NCI-H1694 (cell line): ENCODE results near the gene ABCC3.

Experiments
- DNase-seq: peaks from one replicate; lab custom pipeline; 2025; lab: John Stamatoyannopoulos, UW

The ABCC3 gene

DNA sequence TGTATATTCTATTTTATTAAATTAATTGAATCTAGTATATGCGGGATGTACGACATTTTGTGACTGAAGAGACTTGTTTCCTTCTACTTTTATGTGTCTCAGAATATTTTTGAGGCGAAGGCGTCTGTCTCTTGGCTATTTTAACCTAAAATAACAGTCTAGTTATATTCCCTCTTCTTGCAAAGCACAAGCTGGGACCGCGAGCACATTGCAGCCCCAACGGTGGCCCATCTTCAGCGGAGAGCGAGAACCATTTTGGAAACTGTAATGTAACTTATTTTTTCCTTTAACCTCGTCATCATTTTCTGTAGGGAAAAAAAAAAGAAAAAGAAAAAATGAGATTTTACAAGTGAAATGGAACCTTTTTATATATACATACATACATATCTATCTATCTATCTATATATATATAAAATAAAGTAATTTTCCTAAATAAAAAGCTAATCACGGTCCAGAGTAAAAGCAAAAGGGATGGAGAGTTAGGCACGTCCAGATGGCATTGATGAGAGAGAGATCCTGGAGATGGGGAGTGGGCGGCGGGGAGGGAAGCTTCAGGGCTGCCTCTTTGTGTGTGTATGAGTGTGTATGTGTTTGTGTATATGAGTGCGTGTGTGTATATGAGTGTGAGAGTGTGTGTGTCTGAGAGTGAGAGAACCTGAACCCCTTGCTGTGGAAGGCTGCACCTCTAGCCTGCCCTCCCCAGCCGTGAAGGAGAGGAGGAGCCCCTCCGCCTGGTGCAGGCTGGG lies 7.5 kb upstream of the ABCC3 start:
- no peak for DNase-seq

DNA sequence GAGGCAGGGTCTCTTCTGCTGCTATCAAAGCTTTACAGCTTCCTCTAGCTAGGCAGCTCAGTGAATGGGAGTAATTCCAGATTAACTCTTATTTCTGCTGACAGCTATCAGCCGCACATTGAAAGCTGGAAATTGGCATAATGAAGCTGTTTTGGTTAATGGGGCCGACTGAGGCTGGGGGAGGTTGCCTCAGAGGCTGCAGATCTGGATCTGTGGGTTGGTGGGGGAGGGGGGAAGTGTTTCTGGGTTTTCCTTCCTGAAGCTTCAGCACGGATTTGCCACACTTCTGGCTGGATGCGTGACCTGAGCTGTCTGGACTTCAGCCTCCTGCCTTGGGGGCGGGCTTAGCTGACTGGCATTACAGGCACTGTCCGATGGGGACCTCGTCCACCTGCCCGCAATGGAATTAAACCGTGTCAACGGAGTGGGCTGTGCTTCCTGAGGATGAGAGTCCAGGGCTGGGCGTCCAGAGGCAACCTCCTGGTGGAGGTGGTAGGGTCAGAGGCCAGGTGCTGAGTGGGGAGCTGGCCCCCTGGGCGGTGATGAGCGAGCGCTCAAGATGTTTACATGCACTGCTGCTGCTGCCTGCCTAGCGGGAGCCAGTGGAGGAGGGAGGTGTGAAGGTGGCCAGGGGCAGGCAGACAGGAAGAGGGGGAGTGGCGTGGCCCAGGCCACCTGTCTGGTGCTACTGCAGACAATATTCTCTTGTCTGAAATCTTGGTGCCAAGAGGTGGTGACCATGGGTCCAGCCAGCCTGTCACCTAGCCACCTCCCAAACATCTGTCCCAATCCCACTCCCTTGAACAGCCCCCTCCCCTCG lies 6.7 kb upstream of the ABCC3 start:
- DNase-seq, result no peak

GRCh38 chr17:50629902-50630301 lies 4.8 kb upstream of the ABCC3 start:
- DNase-seq, result no peak

GRCh38 chr17:50630524-50631194 lies 4.0 kb upstream of the ABCC3 start:
- no peak for DNase-seq

GRCh38 chr17:50631195-50631907 lies 3.3 kb upstream of the ABCC3 start:
- no peak for DNase-seq

- DNase-seq, result no peak
Measured at GRCh38 chr17:50631908-50632571, 2.6 kb upstream of the ABCC3 start.

DNA sequence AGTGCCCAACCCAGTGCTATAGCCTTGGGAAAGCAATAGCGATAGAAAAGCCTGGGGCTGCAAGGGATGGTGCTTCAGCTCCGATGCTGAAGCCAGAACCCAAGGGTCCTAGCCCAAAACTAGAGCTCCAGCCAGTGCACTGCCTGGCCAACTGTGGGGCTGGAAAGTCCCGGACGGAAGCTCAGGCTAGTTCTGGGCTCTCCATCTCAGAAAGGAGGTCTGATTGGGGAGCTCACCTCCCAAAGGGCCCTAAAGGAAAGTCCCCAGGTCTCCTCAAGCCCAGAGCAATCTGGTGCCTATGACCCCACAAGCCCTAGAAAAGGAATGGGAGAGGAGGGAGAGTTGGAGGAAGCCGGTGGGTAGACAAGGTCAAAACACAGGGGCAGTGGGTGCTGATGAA lies 2.0 kb upstream of the ABCC3 start:
- DNase-seq, result no peak

- DNase-seq, result no peak
Measured at GRCh38 chr17:50633683-50634082, 998 bp upstream of the ABCC3 start.

GRCh38 chr17:50634915-50635731 lies 442 bp downstream of the ABCC3 start:
- DNase-seq, result no peak

DNA sequence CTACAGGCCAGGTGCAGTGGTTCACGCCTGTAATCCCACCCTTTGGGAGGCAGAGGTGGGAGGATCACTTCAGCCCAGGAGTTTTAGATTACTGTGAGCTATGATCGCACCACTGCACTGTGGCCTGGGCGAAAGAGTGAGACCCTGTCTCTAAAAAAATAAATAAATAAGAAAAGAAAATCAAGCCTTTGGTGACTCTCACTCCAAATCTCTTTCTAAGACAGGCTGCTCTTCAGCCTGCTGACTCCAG lies 976 bp downstream of the ABCC3 start:
- DNase-seq, result no peak

DNA sequence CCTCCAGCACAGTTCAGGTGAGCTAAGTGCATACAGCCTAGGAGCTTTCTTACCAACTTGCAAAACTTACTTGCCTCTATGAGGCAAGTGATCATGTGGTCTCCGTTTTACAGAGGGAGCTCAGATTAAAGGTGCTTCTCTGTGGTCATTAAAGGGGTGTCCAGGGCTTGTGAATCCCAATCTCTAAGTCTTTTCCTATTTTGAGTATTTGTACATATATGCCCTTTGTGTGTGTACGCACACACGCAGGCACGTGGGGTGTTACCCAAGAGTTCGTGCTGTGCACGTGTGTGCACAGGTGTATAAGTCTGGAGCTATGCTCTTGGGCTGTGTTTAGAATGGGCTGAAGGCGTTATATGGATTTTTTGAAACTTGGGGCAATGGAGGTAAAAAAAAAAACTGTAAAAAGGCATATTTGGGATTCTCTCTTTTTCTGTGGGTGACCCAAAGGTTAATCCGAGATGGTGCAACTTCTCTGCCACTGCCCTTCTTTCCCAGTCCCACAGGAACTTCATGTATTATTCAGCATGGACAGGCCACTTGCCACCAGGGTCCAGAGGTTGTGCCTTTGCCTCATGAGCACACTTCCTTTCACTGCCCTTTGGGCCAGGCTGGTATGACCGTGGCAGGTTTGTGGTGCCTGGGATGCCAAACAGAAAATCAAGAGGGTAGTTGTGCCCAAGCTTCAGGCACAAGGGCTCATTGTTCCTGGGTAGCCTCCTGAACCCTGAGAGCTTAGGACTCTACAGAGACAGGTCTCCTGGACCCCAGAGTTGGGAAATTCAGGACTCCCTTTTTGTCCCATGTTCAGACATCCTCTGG lies 1.5 kb downstream of the ABCC3 start:
- no peak for DNase-seq

GRCh38 chr17:50636804-50637195 lies 2.1 kb downstream of the ABCC3 start:
- no peak for DNase-seq

DNA sequence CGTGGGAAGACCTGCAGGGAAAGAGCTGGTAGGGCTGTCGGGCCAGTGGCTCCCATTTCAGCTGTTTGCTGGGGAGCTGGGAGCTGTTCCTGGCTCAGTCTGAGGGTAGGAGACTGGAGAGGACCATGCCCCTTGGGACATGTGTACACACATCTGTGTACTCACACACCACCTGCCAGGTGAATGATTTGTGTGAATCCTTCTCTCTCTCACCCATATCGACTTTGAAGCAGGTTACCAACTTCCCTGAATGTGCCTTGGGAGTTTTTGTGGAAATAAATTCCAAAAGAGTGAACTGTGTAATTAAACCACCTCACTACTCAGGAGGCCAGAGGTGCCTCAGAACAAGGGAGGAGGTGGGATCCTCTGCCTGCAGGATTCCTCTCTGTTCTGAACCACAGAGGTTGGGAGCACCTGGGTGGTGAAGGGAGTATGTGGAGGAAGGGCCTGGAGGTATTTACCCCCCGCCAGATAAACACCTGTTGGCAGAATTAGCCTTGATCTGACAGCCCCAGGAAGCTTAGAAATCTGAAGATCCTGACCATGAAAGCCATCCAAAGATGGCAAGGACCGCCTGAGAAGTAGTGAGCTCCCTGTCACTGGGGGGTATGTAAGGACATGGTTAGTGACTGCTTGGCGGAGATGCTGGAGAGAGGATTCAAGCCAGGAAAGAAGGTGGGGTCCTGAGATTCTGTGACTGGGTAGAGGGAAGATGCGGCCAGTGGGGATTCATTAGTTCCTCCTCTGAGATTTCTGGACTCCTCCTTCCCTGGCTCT lies 3.3 kb downstream of the ABCC3 start:
- no peak for DNase-seq

- no peak for DNase-seq
Measured at GRCh38 chr17:50638606-50638965, 3.9 kb downstream of the ABCC3 start.

GRCh38 chr17:50638966-50639713 lies 4.5 kb downstream of the ABCC3 start:
- no peak for DNase-seq

DNA sequence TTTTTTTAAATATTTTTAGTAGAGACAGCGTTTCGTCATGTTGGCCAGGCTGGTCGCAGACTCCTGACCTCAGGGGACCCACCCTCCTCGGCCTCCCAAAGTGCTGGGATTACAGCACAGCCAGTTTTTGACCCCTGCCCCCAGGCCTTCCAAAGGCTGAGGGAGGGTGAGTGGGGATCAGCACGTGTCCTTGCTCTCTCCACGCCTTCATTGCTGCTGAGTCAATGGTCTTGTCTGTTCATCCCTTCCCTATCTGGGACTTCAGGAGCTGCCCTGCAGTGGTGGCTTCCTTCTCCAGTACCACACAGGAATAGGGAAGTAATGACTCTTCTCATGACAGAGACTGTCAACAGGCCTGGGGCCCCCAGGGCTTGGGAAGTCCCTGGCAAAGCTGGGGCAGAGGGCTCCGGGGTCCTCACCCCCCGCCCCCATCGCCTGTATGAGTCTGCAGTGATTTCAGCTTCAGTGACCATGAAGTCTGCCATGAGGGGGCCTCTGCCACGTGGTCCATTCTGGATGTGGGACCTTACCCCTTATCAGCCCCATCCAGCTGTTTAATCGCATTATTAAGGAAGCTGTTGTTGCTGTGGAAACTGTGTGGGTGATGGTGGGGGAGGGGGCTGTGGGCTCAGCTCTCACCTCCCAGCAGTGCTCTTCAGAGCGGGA lies 6.1 kb downstream of the ABCC3 start:
- no peak for DNase-seq

- no peak for DNase-seq
Measured at GRCh38 chr17:50641357-50641756, 6.7 kb downstream of the ABCC3 start.

DNA sequence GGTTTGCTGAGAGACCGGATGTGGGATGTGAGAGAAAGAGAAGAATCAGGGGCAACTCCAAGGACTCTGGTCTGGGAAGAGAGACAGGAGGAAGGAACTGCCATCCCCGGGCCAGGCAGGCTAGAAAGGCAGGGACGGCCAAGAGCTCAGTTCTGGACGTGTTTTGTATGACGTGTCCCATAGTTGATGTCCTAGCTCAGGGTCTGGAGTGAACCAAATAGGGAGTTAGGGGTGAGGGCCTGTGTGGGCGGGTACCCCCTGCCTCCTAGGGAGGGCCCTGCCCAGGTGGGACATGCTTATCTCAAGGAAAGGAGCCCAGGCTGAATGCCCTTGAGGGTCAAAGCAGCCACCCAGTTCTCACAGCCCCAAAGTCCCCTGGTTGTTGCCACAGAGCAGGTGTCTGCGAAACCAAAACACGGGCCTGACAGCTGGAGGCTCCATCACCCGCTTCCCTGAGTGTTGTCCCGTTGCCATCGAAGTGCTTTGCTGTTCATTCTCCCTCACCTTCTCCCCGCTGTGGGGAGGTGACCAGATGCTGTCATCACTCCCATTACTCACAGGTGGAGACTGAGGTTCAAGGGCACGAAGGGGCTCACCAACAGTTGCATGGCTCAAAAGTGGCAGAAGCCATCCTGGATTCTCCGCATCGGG lies 7.5 kb downstream of the ABCC3 start:
- no peak for DNase-seq
